ENCODE data around the gene ZBTB5. TPM values are rescaled to one million over a fixed set of nuclear protein-coding genes. Genes with fewer than 3 reads are reported as not detected.

Gene ZBTB5
- total RNA-seq, 2 donors from 2014 or later, result 8.9 to 9.7 TPM

DNA sequence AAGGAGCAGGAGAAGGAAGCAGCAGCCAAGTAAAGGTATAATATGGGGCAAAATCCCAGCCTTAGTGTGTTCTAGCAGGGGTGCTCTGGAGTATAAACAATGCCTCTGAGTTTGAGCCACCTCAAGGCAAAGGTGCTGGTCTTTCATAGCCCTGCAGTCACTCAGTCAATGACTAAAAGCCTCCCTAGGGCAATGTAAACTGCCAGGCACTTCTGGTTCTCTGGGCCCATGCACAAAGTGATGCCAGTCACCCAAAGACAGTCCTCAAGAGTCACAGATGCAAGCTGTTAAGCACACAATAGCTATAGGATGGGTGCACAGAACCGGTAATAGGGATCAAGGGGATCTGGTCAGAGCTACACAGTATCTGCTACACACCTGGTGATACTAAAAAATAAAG, 12.6 kb downstream of the ZBTB5 start:
- Histone ChIP-seq H3K36me3 (no peaks in the 10 kb centered on the region), H3K27ac (no peak overlapping the region), H3K9me3 (no peaks in the 10 kb centered on the region), H3K4me3 (no peak overlapping the region), H3K27me3 (no peaks in the 10 kb centered on the region), H3K9ac (ENCODE audit: low read depth in 2 of 2, low read length in 2 of 2) (no peak overlapping the region), H3K4me1 (no peaks in the 10 kb centered on the region)
- no peak for DNase-seq
- TF ChIP-seq, protein P1, sequence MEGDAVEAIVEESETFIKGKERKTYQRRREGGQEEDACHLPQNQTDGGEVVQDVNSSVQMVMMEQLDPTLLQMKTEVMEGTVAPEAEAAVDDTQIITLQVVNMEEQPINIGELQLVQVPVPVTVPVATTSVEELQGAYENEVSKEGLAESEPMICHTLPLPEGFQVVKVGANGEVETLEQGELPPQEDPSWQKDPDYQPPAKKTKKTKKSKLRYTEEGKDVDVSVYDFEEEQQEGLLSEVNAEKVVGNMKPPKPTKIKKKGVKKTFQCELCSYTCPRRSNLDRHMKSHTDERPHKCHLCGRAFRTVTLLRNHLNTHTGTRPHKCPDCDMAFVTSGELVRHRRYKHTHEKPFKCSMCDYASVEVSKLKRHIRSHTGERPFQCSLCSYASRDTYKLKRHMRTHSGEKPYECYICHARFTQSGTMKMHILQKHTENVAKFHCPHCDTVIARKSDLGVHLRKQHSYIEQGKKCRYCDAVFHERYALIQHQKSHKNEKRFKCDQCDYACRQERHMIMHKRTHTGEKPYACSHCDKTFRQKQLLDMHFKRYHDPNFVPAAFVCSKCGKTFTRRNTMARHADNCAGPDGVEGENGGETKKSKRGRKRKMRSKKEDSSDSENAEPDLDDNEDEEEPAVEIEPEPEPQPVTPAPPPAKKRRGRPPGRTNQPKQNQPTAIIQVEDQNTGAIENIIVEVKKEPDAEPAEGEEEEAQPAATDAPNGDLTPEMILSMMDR (IDR thresholded peaks at IDR 0.05), result no peak
- intact Hi-C loops (cut with DNase I), result no loop called here

DNA sequence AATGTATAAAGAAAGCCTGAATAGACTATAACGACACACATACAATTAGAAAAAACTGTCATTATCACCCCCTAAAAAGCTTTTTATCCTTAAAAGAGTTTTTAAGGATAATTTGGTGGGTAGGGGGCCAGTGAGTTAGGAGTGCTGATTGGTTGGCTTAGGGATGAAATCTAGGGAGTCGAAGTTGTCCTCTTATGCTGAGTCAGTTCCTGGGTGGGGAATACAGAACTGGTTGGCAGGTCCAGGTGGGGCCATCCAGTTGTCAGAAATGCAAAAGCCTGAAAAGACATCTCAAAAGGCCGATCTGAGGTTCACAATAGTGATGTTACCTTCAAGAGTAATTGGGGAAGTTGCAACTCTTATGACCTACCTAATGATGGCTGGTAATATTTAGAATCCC, 13.6 kb downstream of the ZBTB5 start:
- Histone ChIP-seq H3K27me3 (no peaks in the 10 kb centered on the region), H3K36me3 (no peaks in the 10 kb centered on the region), H3K4me1 (no peaks in the 10 kb centered on the region), H3K4me3 (no peak overlapping the region), H3K27ac (no peak overlapping the region), H3K9ac (ENCODE audit: low read depth in 2 of 2, low read length in 2 of 2) (no peak overlapping the region), H3K9me3 (no peaks in the 10 kb centered on the region)
- TF ChIP-seq, protein P1 (IDR thresholded peaks at IDR 0.05), result no peak
- no peak for DNase-seq
- intact Hi-C loops (cut with DNase I), result no loop called here

DNA sequence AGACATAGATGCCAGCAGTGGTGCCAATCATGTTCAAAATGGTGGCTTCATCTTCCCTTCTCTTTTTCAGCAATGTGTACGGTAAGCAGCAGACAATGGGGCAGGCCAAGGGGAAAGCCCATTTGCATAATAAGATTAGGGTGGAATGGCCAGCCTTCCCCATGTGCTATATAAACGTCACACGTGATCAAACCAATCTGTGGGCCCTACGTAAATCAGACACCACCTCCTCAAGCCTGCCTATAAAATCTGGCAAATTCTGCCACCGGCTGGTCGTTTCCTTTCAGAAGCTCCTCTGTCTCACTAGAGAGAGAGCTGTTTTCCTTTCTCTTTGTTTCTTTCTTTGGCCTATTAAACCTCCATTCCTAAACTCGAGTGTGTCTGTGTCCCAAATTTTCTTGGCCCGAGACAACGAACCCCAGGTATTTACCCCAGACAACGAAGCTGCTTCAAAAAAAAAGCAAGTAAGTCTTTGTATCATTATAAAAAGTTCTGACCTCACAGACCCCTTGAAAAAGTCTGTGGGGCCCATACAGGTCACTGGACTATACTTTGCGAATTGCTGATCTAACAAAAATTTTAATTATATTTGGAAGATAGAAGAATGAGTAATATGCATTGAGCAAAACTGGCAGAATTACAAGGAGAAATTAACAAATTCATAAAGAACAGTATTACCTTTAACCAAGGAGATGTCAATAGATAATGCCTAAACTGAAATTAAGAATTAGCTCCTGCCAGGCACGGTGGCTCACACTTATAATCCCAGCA, 15.2 kb downstream of the ZBTB5 start:
- no peaks in the 10 kb centered on the region for H3K36me3 ChIP-seq
- H3K27me3 ChIP-seq, result no peaks in the 10 kb centered on the region
- TF ChIP-seq, protein P1 (IDR thresholded peaks at IDR 0.05), result no peak
- no peak overlapping the region for H3K27ac ChIP-seq
- H3K9ac ChIP-seq (ENCODE audit: low read depth in 2 of 2, low read length in 2 of 2), result no peak overlapping the region
- H3K4me1 ChIP-seq, result no peaks in the 10 kb centered on the region
- no peak for DNase-seq
- H3K9me3 ChIP-seq, result no peaks in the 10 kb centered on the region
- intact Hi-C loops (cut with DNase I), result no loop called here
- no peak overlapping the region for H3K4me3 ChIP-seq

DNA sequence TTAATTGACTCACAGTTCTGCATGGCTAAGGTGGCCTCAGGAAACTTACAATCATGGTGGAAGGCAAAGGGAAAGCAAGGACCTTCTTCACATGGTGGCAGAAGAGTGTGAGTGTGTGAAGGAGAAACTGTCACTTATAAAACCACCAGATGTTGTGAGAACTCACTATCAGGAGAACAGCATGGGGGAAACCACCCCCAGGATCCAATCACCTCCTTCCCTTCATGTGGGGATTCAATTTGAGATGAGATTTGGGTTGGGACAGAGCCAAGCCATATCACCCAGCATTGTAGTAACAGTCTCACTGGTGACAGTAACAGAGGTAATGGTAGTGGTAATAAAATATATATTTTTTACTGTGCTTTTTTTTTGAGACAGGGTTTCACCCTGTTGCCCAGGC, 18.1 kb downstream of the ZBTB5 start:
- H3K27ac ChIP-seq, result no peak overlapping the region
- no peaks in the 10 kb centered on the region for H3K4me1 ChIP-seq
- H3K4me3 ChIP-seq, result no peak overlapping the region
- no peaks in the 10 kb centered on the region for H3K27me3 ChIP-seq
- no peak overlapping the region for H3K9ac ChIP-seq (ENCODE audit: low read depth in 2 of 2, low read length in 2 of 2)
- TF ChIP-seq, protein P1 (IDR thresholded peaks at IDR 0.05), result no peak
- H3K36me3 ChIP-seq, result no peaks in the 10 kb centered on the region
- DNase-seq, result no peak
- no peaks in the 10 kb centered on the region for H3K9me3 ChIP-seq
- intact Hi-C loops (cut with DNase I), result no loop called here

DNA sequence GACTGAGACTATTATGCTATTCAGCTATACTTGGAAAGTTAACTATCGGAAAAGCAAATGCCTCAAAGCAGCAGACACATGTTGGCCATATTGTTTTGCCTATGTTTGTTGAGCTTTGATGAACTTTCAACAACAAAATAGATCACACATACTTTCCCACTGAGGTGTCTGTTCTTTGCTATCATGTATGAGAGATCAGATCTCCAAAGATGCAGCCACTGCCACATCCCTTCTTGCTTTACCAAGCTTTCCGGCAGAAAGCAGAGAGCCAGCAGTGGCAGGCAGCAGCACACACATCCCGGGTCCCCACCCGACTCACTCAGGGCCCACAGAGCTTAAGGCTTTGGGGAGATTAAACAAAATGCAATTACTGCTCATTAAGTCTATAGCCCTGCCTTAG, 18.8 kb downstream of the ZBTB5 start:
- H3K27ac ChIP-seq, result no peak overlapping the region
- intact Hi-C loops (cut with DNase I), result no loop called here
- H3K36me3 ChIP-seq, result no peaks in the 10 kb centered on the region
- no peak for DNase-seq
- no peak overlapping the region for H3K4me3 ChIP-seq
- no peak overlapping the region for H3K9ac ChIP-seq (ENCODE audit: low read depth in 2 of 2, low read length in 2 of 2)
- no peaks in the 10 kb centered on the region for H3K4me1 ChIP-seq
- H3K27me3 ChIP-seq, result no peaks in the 10 kb centered on the region
- H3K9me3 ChIP-seq, result no peaks in the 10 kb centered on the region
- TF ChIP-seq, protein P1 (IDR thresholded peaks at IDR 0.05), result no peak

Measured in colonic mucosa (tissue), 4 donors.